Calu3 (cell line): ENCODE results near the gene SHISA8. TPM values are rescaled to one million over a fixed set of nuclear protein-coding genes. Genes with fewer than 3 reads are reported as not detected.

Source experiments
- BruUV-seq: library from RNA; stranded (reverse); fragments of 400-500 nt; replicated peaks from 2 replicates; lab custom pipeline; 2021; lab: Mats Ljungman, UMichigan
- CTCF ChIA-PET: fragments of 300-600 bp; sonication (Branson Sonifier 250); formaldehyde crosslinking; loops from one replicate; lab custom pipeline; 2022; ENCODE audit warnings: antibody characterized with exemption; lab: Charles Lee
- DNase-seq: peaks from one replicate; pipeline ENCODE4 v3.0.0; 2022
- H3K27ac Mint-ChIP-seq: one replicate; pipeline ENCODE4 v1.8.0; 2022; ENCODE audit warnings: mixed read lengths; ENCODE audit not compliant: unreplicated experiment
- H3K27me3 Mint-ChIP-seq: one replicate; pipeline ENCODE4 v1.8.0; 2022; ENCODE audit warnings: mixed read lengths; ENCODE audit not compliant: unreplicated experiment
- H3K36me3 Mint-ChIP-seq: one replicate; pipeline ENCODE4 v1.8.0; 2022; ENCODE audit warnings: mild to moderate bottlenecking, moderate library complexity, mixed read lengths; ENCODE audit not compliant: insufficient read depth, unreplicated experiment
- H3K4me1 Mint-ChIP-seq: one replicate; pipeline ENCODE4 v1.8.0; 2022; ENCODE audit warnings: mild to moderate bottlenecking, low read depth, mixed read lengths; ENCODE audit not compliant: unreplicated experiment
- H3K4me3 Mint-ChIP-seq: one replicate; pipeline ENCODE4 v1.8.0; 2022; ENCODE audit warnings: mild to moderate bottlenecking, low read depth, moderate library complexity, mixed read lengths; ENCODE audit not compliant: unreplicated experiment
- H3K9me3 Mint-ChIP-seq: one replicate; pipeline ENCODE4 v1.8.0; 2022; ENCODE audit warnings: low read depth, mixed read lengths; ENCODE audit not compliant: unreplicated experiment
- intact Hi-C: fragments of 100-400 bp; cut with micrococcal nuclease; formaldehyde crosslinking; loops from one replicate; pipeline ENCODE4 v1.10.0; 2022; ENCODE audit not compliant: unreplicated experiment
- total RNA-seq: library from RNA; stranded (reverse); gene quantifications from 2 replicates; pipeline ENCODE4 v1.2.3, GENCODE V29; 2022
- TF ChIP-seq, protein P1 (sequence below): fragments of 200-600 bp; IDR thresholded peaks from one replicate; pipeline ENCODE4 v1.8.0; 2022; ENCODE audit warnings: antibody characterized with exemption; ENCODE audit not compliant: unreplicated experiment

SHISA8 gene
- total RNA-seq, 1 experiment from 2014 or later, result not detected

DNA sequence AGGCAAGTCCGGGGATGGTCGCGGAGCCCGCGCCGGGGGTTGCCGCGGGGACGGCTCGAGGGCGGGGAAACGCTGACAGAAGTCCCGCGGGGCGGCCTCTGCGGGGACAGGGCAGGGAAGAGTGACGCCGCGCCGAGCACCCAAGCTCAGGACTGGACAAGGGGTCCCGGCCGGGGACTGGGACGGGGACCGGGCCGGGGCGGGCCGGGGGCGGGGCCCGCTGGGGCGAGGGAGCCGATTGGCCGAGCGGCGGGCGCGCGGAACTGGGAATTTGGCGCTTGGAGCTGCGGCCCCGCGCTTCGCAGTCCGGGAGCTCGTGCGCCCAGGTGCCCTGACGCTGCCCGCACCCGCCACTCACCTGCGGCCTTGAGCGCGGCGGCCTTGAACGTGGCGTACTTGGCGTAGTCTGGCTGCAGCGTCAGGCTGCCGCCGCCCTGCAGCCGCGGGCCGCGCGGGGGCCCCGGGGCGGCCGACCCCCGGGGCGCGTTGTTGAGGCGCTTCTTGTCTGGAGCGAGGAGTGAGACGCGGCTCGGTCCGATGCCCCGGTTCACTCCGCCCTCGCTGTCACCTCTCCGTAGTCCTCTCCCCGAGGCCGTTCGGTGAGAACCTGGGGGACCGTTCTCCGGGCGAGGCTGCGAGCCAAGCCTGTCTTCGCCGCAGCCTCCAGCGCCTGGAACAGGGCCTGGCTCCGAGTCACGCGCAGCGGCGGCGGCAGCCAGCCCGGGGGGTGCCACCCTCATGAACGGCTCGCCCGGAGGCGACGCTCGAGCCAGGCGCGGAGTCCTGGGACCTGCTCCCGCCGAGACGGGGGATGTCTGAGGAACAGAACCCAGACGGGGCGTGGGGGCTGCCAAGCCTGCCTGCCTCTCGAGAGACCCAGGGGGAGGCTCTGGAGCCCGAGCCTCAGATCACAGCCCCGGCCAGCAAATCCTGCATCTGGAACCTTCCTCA, 4.5 kb downstream of the SHISA8 start:
- Mint-ChIP-seq H3K9me3 (no peaks in the 10 kb centered on the region), H3K27me3 (peaks cover 35% of the 10 kb centered on the region), H3K4me3 (peak overlapping the region; percentile 62), H3K27ac (no peak overlapping the region), H3K4me1 (no peaks in the 10 kb centered on the region), H3K36me3 (peaks cover 37% of the 10 kb centered on the region)
- TF ChIP-seq, protein P1, sequence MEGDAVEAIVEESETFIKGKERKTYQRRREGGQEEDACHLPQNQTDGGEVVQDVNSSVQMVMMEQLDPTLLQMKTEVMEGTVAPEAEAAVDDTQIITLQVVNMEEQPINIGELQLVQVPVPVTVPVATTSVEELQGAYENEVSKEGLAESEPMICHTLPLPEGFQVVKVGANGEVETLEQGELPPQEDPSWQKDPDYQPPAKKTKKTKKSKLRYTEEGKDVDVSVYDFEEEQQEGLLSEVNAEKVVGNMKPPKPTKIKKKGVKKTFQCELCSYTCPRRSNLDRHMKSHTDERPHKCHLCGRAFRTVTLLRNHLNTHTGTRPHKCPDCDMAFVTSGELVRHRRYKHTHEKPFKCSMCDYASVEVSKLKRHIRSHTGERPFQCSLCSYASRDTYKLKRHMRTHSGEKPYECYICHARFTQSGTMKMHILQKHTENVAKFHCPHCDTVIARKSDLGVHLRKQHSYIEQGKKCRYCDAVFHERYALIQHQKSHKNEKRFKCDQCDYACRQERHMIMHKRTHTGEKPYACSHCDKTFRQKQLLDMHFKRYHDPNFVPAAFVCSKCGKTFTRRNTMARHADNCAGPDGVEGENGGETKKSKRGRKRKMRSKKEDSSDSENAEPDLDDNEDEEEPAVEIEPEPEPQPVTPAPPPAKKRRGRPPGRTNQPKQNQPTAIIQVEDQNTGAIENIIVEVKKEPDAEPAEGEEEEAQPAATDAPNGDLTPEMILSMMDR, result no peak
- DNase-seq, result no peak
- intact Hi-C loops, result no loop called here
- CTCF ChIA-PET, result interaction anchor here (1.2 kb wide), 1 partner anchor 15 kb away, joined by 4 read pairs; no protein-coding TSS in a partner anchor
- BruUV-seq, result no TSS peak

DNA sequence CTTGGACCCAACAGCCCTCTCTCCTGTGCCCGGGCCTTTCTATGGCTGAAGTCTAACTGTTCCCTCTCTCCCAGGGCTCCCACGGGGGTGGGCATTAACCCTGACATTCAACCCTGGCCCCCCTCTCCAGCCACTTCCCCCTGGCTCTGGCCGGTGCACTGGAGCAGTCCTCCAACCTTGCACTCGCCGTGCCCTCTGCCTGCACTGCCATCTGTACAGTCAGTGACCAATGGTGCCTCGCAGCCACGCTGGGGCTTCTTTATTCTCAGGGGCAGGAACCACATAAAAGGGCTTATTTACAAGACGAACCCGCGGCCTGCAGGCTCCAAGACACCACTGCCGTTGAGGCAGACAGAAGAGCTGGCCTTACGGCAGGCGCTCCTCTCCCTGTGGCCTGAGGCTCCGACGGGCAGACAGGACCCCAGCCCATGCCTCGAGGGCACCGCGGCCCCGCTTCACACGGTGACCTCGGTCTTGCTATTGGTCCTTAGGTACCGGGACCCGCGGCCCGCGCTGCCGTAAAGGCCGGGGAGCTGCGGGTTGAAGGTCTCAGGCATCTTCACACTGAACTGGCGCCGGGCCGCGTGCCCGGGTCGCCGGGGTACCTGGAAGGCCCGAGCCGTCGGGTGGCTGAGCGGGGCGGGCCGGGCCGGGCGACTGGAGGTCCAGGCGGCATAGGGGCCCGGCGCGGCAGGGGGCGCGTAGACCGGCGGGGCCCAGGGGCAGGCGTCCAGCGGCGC, 5.4 kb downstream of the SHISA8 start:
- TF ChIP-seq, protein P1, result no peak

DNA sequence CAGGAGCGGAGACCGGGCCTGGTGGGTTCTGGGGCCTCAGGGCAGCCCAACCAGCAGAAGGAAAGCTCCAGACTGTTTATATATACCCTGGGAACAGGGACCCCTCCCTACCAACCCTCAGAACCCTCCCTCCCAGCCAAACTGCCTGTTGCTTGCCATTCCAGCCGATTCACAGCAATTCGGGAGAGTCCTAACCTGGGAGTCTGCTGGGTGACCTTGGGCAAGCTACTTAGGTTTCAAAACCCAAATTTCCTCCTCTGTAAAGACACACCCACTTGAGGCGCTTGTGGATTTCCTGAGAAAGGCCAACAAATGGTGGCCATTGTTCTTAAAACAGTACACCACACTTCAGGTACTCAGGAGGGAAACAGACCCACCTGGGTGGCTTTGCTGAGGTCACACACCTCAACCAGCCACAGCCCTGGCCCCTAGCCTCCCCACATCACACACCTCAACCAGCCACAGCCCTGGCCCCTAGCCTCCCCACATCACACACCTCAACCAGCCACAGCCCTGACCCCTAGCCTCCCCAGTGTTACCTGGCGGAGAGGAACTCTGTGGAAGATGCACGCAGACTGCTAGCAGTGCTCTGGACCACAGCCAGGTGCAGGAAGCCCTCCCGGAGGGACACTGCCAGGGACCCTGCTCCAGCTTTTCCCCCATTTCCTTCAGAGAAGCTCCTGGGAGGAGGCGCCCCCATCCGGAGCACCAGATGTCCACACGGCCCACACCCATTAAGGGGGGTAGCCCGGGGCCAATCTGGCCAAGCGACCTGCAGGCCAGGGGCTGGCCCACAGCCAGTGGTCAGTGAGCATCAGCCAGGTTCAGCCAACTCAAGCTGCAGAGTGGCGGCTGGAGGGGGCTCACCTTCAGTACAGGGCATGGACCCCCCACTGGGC, 6.2 kb downstream of the SHISA8 start:
- Mint-ChIP-seq H3K4me1 (no peaks in the 10 kb centered on the region), H3K27ac (no peak overlapping the region), H3K9me3 (no peaks in the 10 kb centered on the region), H3K27me3 (peaks cover 30% of the 10 kb centered on the region), H3K36me3 (peaks cover 50% of the 10 kb centered on the region), H3K4me3 (no peak overlapping the region)
- TF ChIP-seq, protein P1, result no peak
- BruUV-seq, result TSS peak; percentile 11
- no peak for DNase-seq
- CTCF ChIA-PET, result interaction anchor here (1.3 to 1.4 kb wide), 2 partner anchors 17 to 32 kb away, joined by 4 to 6 read pairs; partner anchors contain the start of gene TNFRSF13C
- intact Hi-C loops, result no loop called here

More for the DNA sequence above, 5.4 kb downstream of the SHISA8 start:
- Mint-ChIP-seq H3K27me3 (peaks cover 33% of the 10 kb centered on the region), H3K4me3 (no peak overlapping the region), H3K9me3 (no peaks in the 10 kb centered on the region), H3K36me3 (peaks cover 44% of the 10 kb centered on the region), H3K27ac (no peak overlapping the region), H3K4me1 (no peaks in the 10 kb centered on the region)
- no TSS peak for BruUV-seq
- DNase-seq, result no peak
- intact Hi-C loops, result no loop called here
- CTCF ChIA-PET, result interaction anchor here (1.2 kb wide), 1 partner anchor 16 kb away, joined by 4 read pairs; no protein-coding TSS in a partner anchor
